Stimulated activated naive CD8-positive, alpha-beta T cell treated with anti-CD3 and anti-CD28 coated beads, Interleukin-15, amount 100 ng/mL, for 72 hours (primary cell): ENCODE data around the gene TGFBR2.
A peak's percentile ranks its signal among the peaks of the same experiment; 100 is the strongest.
"Not testable (repeated sequence)": the region's sequence is repeated elsewhere in the genome, so short reads cannot be mapped to it uniquely, and the experiment has no call there.

ENCODE experiments used
- ATAC-seq: fragments of 150-1000 bp; cut with Tn5 transposase; 2 replicates; pipeline ENCODE4 v1.10.0; 2021; ENCODE audit warnings: mild to moderate bottlenecking, moderate library complexity
- DNase-seq, 2 donors: peaks; one replicate each; pipeline ENCODE4 v3.0.0; 2021 to 2022
- H3K27ac Mint-ChIP-seq, 2 donors: one replicate each; pipeline ENCODE4 v1.8.0; 2022; ENCODE audit warnings: mild to moderate bottlenecking in 2 of 2, mixed read lengths in 2 of 2, moderate library complexity in 2 of 2
- H3K27me3 Mint-ChIP-seq: one replicate; pipeline ENCODE4 v1.8.0; 2022; ENCODE audit warnings: mixed read lengths
- H3K4me1 Mint-ChIP-seq: one replicate; pipeline ENCODE4 v1.8.0; 2022; ENCODE audit warnings: mild to moderate bottlenecking, mixed read lengths
- H3K4me3 Mint-ChIP-seq, 2 donors: one replicate each; pipeline ENCODE4 v1.8.0; 2022; ENCODE audit warnings: mild to moderate bottlenecking in 2 of 2, mixed read lengths in 2 of 2, moderate library complexity in 1 of 2
- H3K9me3 Mint-ChIP-seq, 2 donors: one replicate each; pipeline ENCODE4 v1.8.0; 2022; ENCODE audit warnings: mixed read lengths in 2 of 2

TGFBR2 gene

DNA sequence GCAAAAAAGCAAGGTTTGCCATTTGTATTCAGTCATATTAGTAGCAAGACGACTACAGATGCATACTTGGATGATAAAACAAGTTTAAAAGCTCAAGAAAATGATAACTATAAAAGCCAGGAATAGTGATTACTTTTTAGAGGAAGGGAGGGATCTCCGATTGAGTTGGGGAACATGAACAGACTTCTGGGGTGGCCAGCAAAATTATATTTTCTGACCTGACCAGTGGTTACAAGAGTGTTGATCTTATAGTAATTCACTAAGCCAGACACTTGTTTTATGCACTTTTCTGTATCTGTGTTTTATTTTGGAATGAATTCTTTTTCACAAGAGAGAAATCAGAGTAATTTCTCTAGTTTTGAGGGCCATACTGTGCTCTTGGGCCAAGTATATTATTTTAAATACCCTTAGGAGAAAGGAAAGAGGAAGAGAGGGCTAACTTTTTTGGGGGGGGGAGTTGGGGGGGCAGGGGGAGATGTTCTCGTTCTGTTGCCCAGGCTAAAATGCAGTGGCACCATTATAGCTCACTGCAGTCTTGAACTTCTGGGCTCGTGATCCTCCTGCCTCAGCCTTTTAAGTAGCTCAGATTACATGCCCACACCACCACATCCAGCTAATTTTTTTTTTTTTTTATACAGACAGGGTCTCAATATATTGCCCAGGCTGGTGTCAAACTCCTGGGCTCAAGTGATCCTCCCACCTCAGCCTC, 57.3 kb downstream of the TGFBR2 start:
- ATAC-seq (no peak), DNase-seq (no peak)
- Mint-ChIP-seq H3K27ac (peak overlapping the region; percentile 75 to 97), H3K4me1 (peaks cover 96% of the 10 kb centered on the region), H3K9me3 (no peaks in the 10 kb centered on the region), H3K27me3 (no peaks in the 10 kb centered on the region), H3K4me3 (peak overlapping the region; percentile 67 to 78)

DNA sequence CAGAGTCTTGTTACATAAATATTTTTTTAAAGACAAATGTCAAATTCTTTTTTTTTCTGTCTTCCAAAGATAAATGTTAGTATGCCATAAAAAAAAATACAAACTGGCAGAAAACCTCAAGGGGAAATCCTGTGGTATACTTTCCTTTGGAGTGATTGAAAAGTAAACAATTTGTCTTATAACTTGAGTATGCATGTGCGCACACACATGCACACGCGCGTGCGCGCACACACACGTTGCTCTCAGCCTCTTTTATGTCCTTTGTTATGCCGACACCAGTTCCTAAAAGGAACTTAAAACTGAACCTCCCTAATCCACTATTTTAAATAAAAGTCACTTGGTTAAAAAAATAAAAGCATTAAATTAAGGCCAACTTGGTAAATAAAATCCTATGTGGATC, 58.1 kb downstream of the TGFBR2 start:
- Mint-ChIP-seq H3K4me1 (peaks cover 96% of the 10 kb centered on the region), H3K27ac (peak overlapping the region; percentile 88 to 97), H3K27me3 (no peaks in the 10 kb centered on the region), H3K9me3 (no peaks in the 10 kb centered on the region), H3K4me3 (peak overlapping the region; percentile 67 to 78)
- no peak for ATAC-seq
- no peak for DNase-seq

DNA sequence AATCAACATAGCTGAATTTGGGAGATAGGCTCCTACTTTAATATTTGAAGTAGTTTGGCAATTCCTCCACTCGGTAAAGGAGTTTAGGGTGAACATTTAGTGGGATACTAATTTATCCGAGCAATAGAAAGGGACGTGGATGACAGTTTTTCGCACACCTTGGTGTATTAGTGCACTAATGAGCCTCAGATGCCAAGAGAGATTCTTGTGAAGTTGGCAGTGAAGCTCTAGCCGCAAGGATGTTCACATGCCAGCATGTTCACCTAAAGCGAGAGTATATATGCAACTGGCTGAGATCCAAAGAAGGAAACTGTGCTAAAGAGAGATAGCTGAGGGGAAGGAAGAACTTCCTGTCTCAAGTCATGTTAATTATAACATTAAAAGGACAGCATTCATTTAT, 58.5 kb downstream of the TGFBR2 start:
- Mint-ChIP-seq H3K9me3 (no peaks in the 10 kb centered on the region), H3K4me1 (peaks cover 96% of the 10 kb centered on the region), H3K27ac (peak overlapping the region; percentile 47 to 88), H3K27me3 (no peaks in the 10 kb centered on the region), H3K4me3 (peak overlapping the region; percentile 67 to 78)
- ATAC-seq (peak; percentile 54), DNase-seq (no peak)

DNA sequence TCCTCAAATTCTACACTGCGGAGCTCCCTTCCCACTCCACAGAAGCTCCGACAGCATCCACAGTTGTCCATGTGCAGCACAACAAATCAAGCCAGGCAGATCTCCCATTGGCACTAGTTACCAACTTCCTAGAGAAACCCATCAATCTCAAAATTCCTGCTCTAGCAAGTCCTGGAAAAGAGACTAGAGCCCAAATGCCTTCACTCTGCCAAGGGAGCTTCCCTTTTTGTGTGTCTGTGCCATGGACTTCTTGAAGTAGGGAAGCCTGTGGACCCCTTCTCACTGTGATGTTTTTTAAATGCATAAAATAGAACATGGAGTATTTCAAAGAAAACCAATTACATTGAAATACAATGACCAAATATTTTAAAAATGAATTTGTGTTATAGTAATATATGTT, 59.1 kb downstream of the TGFBR2 start:
- no peaks in the 10 kb centered on the region for H3K9me3 Mint-ChIP-seq
- peaks cover 98% of the 10 kb centered on the region for H3K4me1 Mint-ChIP-seq
- H3K27ac Mint-ChIP-seq: peak overlapping the region in 1 of 2 donors; percentile 58
- H3K27me3 Mint-ChIP-seq: no peaks in the 10 kb centered on the region
- peak overlapping the region; percentile 24 to 27 for H3K4me3 Mint-ChIP-seq
- ATAC-seq (no peak), DNase-seq (no peak)

DNA sequence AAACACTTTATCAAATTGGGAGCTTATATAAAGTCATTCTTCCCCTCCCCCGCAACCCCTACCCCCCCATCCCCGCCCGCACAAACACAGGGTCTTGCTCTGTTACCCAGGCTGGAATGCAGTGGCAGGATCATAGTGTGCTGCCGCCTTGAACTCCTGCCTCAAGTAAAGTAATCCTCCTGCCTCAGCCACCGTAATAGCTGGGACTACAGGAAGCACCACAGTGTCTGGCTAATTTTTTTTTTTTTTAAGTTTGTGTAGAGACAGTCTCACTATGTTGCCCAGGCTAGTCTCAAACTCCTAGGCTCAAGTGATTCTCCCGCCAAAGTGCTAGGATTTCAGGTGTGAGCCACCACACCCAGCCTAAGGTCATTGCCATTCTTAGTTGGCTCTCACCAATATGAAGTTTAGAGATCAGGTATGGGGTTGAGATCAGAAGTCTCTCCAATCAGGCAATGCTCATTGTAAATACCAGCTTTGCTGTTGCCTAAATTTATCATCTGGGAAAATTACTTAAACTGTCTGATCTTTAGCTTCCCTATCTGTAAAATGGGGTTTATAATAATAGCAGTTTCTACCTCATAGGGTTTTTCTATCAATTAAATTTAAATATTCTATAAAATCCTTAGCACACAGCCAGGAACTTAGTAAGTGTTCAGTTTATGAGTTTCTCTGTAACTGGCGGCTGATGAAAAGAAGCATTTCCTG, 60.3 kb downstream of the TGFBR2 start:
- peak overlapping the region; percentile 90 to 92 for H3K27ac Mint-ChIP-seq
- peak; percentile 10 for ATAC-seq
- no peaks in the 10 kb centered on the region for H3K27me3 Mint-ChIP-seq
- peaks cover 98% of the 10 kb centered on the region for H3K4me1 Mint-ChIP-seq
- H3K9me3 Mint-ChIP-seq: no peaks in the 10 kb centered on the region
- peak overlapping the region; percentile 55 to 58 for H3K4me3 Mint-ChIP-seq
- DNase-seq: no peak

DNA sequence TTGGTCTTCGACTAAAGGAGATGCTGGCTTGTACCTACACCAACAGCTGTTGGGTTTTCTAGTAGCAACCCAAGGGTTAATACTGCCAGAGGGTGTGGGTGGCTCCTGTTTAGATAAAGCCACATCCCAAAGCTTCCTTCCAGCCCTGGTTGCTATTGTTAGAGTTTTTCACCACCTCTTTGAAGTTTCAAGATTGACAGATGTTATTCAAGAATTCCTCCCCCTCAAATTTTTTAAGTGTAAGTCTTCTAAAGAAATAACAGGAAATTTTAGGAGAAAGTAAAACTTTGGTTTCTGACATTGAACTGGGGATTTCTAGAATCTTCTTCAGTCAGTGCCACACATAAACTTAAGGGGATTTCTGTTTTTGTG, 60.9 kb downstream of the TGFBR2 start:
- H3K4me3 Mint-ChIP-seq: peak overlapping the region in 1 of 2 donors; percentile 48
- DNase-seq: peak in 1 of 2 donors; percentile 61
- H3K4me1 Mint-ChIP-seq: peaks cover 98% of the 10 kb centered on the region
- H3K9me3 Mint-ChIP-seq: no peaks in the 10 kb centered on the region
- peak overlapping the region in 1 of 2 donors; percentile 92 for H3K27ac Mint-ChIP-seq
- no peaks in the 10 kb centered on the region for H3K27me3 Mint-ChIP-seq
- ATAC-seq: peak; percentile 94

DNA sequence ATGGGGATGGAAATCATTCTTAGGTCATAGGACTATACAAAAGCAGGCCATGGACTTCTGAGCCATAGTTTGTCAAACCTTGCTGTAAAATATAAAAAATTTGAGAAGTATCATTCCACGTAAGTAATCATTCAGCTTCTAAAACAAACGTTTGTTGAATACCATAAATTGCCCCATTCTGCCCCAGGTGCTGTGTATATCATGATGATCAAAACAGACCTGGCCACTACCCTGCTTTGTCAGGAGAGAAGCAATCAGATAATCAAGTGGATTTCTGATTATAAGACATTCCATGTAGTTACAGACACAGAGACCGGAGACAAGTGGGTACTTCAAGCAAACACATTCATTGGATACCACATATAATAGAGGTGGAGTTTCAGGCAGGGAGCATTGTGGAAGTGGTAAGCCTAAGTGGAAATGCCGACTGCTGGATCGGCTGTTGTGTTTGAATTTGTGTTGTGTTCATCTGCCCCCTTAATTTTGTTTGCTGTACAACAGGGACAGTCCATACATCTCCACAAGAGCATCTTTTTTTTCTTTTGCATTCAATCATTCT, 61.7 kb downstream of the TGFBR2 start:
- Mint-ChIP-seq H3K9me3 (no peaks in the 10 kb centered on the region), H3K4me3 (peak overlapping the region in 1 of 2 donors; percentile 5), H3K27ac (peak overlapping the region; percentile 36 to 47), H3K4me1 (peaks cover 98% of the 10 kb centered on the region), H3K27me3 (no peaks in the 10 kb centered on the region)
- DNase-seq (no peak), ATAC-seq (no peak)

DNA sequence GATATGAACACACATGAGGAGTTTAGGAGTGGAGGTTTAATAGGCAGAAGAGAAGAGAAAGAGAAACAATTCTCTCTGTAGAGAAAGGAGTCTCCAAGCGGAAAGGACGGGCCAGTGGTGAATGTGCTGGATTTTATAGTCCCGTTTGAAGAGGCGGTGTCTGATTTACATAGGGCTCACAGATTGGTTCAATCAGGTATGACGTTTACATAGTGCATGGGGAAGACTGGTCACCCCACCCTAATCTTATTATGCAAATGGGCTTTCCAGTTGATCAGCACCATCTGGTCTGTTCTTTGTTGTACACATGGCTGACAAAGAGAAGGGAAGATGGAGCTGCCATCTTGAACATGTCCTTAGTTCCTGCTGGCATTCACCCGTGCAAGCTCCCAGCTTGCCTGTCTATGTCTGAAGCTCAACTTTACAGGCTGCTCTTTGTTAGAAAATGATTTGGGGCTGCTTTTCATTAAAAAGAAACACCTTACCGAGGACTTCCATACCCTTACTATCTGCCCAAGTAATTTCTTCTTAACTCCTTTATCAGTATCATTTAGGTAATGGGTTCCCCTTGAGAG, 63.0 kb downstream of the TGFBR2 start:
- peaks cover 96% of the 10 kb centered on the region for H3K4me1 Mint-ChIP-seq
- H3K27ac Mint-ChIP-seq: peak overlapping the region in 1 of 2 donors; percentile 54
- not testable (repeated sequence) for H3K27me3 Mint-ChIP-seq, DNase-seq, H3K4me3 Mint-ChIP-seq, H3K9me3 Mint-ChIP-seq, ATAC-seq

DNA sequence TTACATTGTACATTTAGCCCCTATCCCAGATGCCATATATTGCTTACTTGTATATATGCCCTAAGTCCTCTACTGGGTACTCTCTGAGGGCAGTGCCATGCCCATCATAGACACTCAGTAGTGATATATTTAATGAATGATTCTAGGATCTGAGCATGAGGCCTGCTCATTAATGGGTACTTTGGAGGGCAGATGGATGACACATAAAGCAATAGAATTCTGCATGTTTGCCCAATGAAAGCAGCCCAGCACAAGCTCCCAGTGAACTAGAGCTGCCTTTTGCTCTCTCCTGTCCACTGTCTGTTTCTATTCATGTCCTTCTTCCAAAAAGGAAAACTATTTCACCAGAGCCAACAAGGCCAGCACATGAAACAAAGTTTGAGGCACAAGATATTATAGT, 63.9 kb downstream of the TGFBR2 start:
- H3K27ac Mint-ChIP-seq: peak overlapping the region; percentile 37 to 41
- H3K27me3 Mint-ChIP-seq: no peaks in the 10 kb centered on the region
- ATAC-seq (no peak), DNase-seq (no peak)
- peak overlapping the region in 1 of 2 donors; percentile 8 for H3K4me3 Mint-ChIP-seq
- peaks cover 96% of the 10 kb centered on the region for H3K4me1 Mint-ChIP-seq
- H3K9me3 Mint-ChIP-seq: no peaks in the 10 kb centered on the region

DNA sequence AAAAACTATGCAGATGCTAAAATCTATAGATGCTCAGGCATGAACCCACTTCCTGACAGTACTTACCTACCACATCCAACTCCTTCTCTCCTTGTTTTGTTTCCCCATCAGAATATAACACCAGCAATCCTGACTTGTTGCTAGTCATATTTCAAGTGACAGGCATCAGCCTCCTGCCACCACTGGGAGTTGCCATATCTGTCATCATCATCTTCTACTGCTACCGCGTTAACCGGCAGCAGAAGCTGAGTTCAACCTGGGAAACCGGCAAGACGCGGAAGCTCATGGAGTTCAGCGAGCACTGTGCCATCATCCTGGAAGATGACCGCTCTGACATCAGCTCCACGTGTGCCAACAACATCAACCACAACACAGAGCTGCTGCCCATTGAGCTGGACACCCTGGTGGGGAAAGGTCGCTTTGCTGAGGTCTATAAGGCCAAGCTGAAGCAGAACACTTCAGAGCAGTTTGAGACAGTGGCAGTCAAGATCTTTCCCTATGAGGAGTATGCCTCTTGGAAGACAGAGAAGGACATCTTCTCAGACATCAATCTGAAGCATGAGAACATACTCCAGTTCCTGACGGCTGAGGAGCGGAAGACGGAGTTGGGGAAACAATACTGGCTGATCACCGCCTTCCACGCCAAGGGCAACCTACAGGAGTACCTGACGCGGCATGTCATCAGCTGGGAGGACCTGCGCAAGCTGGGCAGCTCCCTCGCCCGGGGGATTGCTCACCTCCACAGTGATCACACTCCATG, 65.3 kb downstream of the TGFBR2 start:
- ATAC-seq: no peak
- no peak for DNase-seq
- Mint-ChIP-seq H3K4me3 (no peak overlapping the region), H3K9me3 (no peaks in the 10 kb centered on the region), H3K27ac (peak overlapping the region; percentile 85 to 90), H3K27me3 (no peaks in the 10 kb centered on the region), H3K4me1 (peaks cover 98% of the 10 kb centered on the region)

DNA sequence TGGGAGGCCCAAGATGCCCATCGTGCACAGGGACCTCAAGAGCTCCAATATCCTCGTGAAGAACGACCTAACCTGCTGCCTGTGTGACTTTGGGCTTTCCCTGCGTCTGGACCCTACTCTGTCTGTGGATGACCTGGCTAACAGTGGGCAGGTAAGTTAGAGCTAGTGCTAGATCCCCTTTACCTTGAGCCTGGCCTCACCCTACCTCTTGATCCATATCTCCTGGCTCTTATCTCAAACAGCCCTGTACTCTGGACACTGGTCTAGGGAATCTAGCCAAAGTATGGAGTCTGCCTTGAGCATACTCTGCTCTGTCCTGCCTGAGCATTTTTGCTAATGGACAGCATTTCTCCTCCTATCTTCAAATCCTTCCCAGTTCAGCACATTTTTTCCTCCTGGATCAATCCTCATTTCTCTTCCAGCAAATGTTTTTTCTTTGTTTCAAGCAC, 65.9 kb downstream of the TGFBR2 start:
- ATAC-seq: peak; percentile 12

DNA sequence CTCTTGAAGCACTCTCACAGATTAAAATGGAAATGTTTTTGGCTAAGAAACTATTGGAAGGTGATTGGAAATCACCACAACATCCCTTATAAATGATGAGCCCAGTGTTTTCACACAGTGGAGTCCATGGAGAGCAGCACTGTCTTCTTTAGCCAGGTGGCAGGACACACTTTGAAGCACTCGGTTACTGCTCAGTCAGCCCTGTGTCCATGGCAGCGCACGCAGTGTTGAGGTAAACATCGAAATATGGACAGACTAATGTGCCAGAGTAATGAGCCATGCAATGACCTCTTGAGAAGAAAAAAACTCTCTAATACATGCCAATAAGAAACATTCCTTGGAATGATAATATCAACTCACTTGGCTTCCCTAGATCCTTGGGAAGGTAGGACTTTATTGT, 66.6 kb downstream of the TGFBR2 start:
- H3K27me3 Mint-ChIP-seq: no peaks in the 10 kb centered on the region
- peaks cover 4 to 7% of the 10 kb centered on the region in 2 donors for H3K9me3 Mint-ChIP-seq
- no peak for DNase-seq
- peak overlapping the region; percentile 85 to 90 for H3K27ac Mint-ChIP-seq
- ATAC-seq: no peak
- peaks cover 98% of the 10 kb centered on the region for H3K4me1 Mint-ChIP-seq
- no peak overlapping the region for H3K4me3 Mint-ChIP-seq

More for the DNA sequence above, 65.9 kb downstream of the TGFBR2 start:
- H3K4me1 Mint-ChIP-seq: peaks cover 98% of the 10 kb centered on the region
- peaks cover 2 to 4% of the 10 kb centered on the region in 2 donors for H3K9me3 Mint-ChIP-seq
- no peaks in the 10 kb centered on the region for H3K27me3 Mint-ChIP-seq
- no peak for DNase-seq
- no peak overlapping the region for H3K4me3 Mint-ChIP-seq
- H3K27ac Mint-ChIP-seq: peak overlapping the region; percentile 85 to 90

DNA sequence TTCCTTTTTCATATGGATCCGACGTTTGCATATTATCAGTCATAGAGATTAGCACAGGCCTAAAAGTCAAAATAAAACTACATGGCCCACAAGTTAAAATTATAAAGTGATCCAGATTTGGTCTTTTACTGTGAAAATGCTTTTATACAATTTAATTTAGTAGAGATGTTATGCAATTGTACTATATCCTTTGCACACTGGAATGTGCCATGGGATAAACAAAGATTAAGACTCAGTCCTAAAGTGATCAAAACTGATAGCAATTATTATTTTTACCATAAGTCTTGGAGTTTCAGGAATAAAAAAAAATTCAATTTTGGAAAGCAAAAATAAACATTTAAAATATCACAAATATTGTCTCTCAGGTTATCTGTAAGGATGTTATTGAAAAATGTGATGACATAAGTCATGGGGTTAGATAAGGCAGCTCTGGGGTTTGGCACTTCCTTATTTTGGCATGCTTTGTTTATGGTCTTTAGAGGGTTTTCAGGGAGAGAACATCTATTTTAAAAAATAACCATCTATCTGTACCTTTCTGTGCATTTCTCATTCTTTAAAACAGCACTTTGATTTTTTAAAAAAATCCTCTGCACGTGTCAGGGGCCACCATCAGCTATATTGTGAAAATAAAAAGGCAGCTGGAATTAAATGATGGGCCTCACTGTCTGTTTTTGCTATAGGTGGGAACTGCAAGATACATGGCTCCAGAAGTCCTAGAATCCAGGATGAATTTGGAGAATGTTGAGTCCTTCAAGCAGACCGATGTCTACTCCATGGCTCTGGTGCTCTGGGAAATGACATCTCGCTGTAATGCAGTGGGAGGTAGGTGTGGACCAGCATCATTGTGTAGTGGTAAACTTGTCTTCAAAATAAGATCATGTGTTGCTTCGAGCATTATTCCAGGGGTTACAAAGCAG, 67.3 kb downstream of the TGFBR2 start:
- H3K4me3 Mint-ChIP-seq: peak overlapping the region in 1 of 2 donors; percentile 23
- ATAC-seq (no peak), DNase-seq (no peak)
- H3K27ac Mint-ChIP-seq: peak overlapping the region; percentile 83 to 85
- peaks cover 4 to 7% of the 10 kb centered on the region in 2 donors for H3K9me3 Mint-ChIP-seq
- H3K27me3 Mint-ChIP-seq: no peaks in the 10 kb centered on the region
- H3K4me1 Mint-ChIP-seq: peaks cover 98% of the 10 kb centered on the region

DNA sequence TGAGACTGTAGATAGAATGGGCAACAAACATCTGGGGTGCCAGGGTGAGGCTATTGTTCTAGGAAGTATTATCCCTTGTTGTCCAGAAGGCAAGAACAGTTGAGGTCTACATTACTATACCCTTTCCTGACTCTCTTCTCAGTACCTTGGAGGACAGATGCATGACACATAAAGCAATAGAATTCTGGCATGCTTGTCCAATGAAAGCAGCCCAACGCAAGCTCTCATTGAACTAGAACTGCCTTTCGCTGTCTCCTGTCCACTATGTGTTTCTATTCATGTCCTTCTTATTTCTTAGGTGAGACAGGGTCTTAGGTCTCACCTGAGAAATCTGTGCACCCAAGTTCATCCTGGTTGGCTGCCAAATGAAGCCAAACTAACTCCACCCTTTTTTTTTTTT, 68.6 kb downstream of the TGFBR2 start:
- H3K27me3 Mint-ChIP-seq: no peaks in the 10 kb centered on the region
- H3K27ac Mint-ChIP-seq: peak overlapping the region in 1 of 2 donors; percentile 90
- peak overlapping the region in 1 of 2 donors; percentile 9 for H3K4me3 Mint-ChIP-seq
- peaks cover 97% of the 10 kb centered on the region for H3K4me1 Mint-ChIP-seq
- H3K9me3 Mint-ChIP-seq: peaks cover 4 to 7% of the 10 kb centered on the region in 2 donors
- ATAC-seq: no peak
- no peak for DNase-seq
